Prostate gland (tissue), 2 donors: ENCODE data around the gene GLIS1. TPM values are rescaled to one million over a fixed set of nuclear protein-coding genes. Genes with fewer than 3 reads are reported as not detected.

Experiments used
- DNase-seq: peaks from one replicate; pipeline ENCODE4 v3.0.0-alpha.2; 2019; ENCODE audit warnings: low spot score
- H3K27ac ChIP-seq, 2 donors: fragments of 200-600 bp; sonication (generic); 2 replicates each; pipeline ENCODE4 v1.5.1; 2017 to 2019
- H3K27me3 ChIP-seq: fragments of 200-600 bp; sonication (generic); replicated peaks from 2 replicates; pipeline ENCODE4 v1.5.1; 2019; ENCODE audit not compliant: insufficient read depth
- H3K36me3 ChIP-seq, 2 donors: fragments of 200-600 bp; sonication (generic); 1 replicate in 1 of 2; 2 replicates in 1 of 2; pipeline versions ENCODE4 v1.5.1 to v1.8.1; 2017 to 2019
- H3K4me1 ChIP-seq: fragments of 200-600 bp; sonication (generic); replicated peaks from 2 replicates; pipeline ENCODE4 v1.5.1; 2019
- H3K4me3 ChIP-seq, 2 donors: fragments of 200-600 bp; sonication (generic); 2 replicates each; pipeline ENCODE4 v1.5.1; 2017 to 2019
- H3K9me3 ChIP-seq: fragments of 200-600 bp; sonication (generic); 2 replicates; pipeline ENCODE4 v1.5.1; 2017
- POLR2A ChIP-seq: fragments of 450-650 bp; IDR thresholded peaks from one replicate; pipeline ENCODE4 v1.6.1; 2016; ENCODE audit warnings: antibody characterized with exemption, mild to moderate bottlenecking
- POLR2AphosphoS5 ChIP-seq: sonication (generic); formaldehyde crosslinking; IDR thresholded peaks from one replicate; pipeline ENCODE4 v1.6.1; 2017; ENCODE audit warnings: antibody characterized with exemption
- WGBS: methylation state at CpG from one replicate; pipeline ENCODE4 v1.1.5; 2018; 5-methylcytosine and 5-hydroxymethylcytosine counted together
- intact Hi-C: fragments of 100-400 bp; cut with DNase I; formaldehyde crosslinking; loops from one replicate; pipeline ENCODE4 v1.14.2; 2022
- total RNA-seq, 2 donors: library from RNA; depleted of rRNA; stranded (reverse); fragments of >200 nt; gene quantifications; one replicate each; pipeline ENCODE4 v1.1.0, GENCODE V29; 2016
- TF ChIP-seq, protein P1 (sequence below), 4 experiments: fragments of 200-600 bp in 2 of 4; fragments of 450-650 bp in 2 of 4; sonication (generic) in 2 of 4; IDR thresholded peaks; 1 replicate in 3 of 4; 2 replicates in 1 of 4; pipeline ENCODE4 v1.5.1; 2016 to 2019; ENCODE audit warnings: antibody characterized with exemption in 4 of 4, mild to moderate bottlenecking in 2 of 4, moderate library complexity in 2 of 4

Gene GLIS1
- total RNA-seq, 2 donors from 2014 or later: 1.1 to 8.1 TPM

DNA sequence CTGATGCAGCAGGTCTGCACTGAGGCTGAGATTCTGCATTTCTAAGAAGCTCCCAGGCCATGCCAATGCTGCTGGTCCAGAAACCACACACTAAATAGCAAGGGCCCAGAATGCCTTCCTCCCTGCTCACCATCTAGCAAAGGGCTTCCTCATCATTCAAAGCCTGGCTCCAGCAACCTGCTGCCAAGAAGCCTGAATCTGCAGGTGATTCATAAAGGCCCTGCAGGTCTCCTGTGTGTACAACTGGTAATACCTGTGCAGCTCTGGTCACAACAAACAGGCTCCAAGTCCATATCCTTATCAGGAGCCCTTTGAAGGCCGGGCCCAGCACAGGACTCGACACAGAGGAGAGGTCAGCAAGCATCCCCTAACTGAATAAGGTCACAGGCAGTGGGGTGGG, 26.7 kb downstream of the GLIS1 start:
- Histone ChIP-seq H3K4me1 (no peaks in the 10 kb centered on the region), H3K27ac (no peak overlapping the region), H3K9me3 (no peaks in the 10 kb centered on the region), H3K27me3 (no peaks in the 10 kb centered on the region), H3K36me3 (no peaks in the 10 kb centered on the region), H3K4me3 (no peak overlapping the region)
- 100% methylated on average over 2 of the region's 2 CpGs for WGBS
- intact Hi-C loops: no loop called here
- TF ChIP-seq POLR2A: no peak
- TF ChIP-seq POLR2AphosphoS5: no peak
- TF ChIP-seq, protein P1, sequence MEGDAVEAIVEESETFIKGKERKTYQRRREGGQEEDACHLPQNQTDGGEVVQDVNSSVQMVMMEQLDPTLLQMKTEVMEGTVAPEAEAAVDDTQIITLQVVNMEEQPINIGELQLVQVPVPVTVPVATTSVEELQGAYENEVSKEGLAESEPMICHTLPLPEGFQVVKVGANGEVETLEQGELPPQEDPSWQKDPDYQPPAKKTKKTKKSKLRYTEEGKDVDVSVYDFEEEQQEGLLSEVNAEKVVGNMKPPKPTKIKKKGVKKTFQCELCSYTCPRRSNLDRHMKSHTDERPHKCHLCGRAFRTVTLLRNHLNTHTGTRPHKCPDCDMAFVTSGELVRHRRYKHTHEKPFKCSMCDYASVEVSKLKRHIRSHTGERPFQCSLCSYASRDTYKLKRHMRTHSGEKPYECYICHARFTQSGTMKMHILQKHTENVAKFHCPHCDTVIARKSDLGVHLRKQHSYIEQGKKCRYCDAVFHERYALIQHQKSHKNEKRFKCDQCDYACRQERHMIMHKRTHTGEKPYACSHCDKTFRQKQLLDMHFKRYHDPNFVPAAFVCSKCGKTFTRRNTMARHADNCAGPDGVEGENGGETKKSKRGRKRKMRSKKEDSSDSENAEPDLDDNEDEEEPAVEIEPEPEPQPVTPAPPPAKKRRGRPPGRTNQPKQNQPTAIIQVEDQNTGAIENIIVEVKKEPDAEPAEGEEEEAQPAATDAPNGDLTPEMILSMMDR (IDR thresholded peaks at IDR 0.05): no peak
- DNase-seq: no peak

GRCh38 chr1:53710584-53710983, 28.4 kb downstream of the GLIS1 start:
- Histone ChIP-seq H3K4me1 (no peaks in the 10 kb centered on the region), H3K36me3 (no peaks in the 10 kb centered on the region), H3K9me3 (no peaks in the 10 kb centered on the region), H3K27me3 (no peaks in the 10 kb centered on the region), H3K4me3 (no peak overlapping the region), H3K27ac (no peak overlapping the region)
- no peak for DNase-seq
- intact Hi-C loops: no loop called here
- TF ChIP-seq POLR2A: no peak
- WGBS: 79% methylated on average over 8 of the region's 8 CpGs

DNA sequence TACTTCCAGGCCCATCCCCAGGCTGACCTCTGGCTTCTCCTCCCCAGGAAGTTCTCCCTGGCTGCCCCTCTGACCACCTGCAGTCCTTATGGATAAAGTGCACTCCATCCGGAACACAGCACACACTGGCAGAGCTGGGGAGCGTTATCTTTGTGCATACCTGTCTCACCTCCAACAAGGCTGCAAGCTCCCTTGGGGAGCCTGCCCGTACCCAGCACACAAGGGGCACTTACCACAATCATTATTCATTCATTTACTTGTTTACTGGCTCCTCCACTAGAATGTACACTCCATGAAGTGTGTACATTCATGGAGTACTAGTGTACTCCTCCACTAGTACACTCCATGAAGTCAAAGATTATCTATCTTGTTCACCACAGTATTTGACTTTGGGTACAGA, 30.3 kb downstream of the GLIS1 start:
- WGBS: 89% methylated on average over 3 of the region's 3 CpGs
- H3K4me1 ChIP-seq: no peaks in the 10 kb centered on the region

DNA sequence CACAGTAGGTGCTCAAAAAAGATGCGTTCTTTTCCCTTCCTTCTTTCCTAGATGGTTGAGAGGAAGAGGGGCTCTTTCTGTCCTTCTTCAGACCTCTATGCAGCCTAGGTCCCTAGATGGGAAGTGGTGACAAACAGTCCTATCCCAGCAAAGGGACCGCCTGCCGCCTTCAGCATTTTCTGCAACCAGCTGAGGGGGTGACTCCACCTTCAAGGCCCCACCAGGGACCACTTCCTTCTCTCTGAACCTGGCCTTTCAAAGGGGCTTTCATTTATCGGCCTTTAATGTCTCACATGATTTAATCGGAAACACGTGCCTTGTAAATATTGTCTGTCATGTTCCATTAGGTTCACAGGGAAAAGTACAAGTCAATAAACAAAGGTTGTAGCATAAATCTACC, 32.6 kb downstream of the GLIS1 start:
- Histone ChIP-seq H3K4me3 (no peak overlapping the region), H3K9me3 (no peaks in the 10 kb centered on the region), H3K27ac (no peak overlapping the region), H3K4me1 (no peaks in the 10 kb centered on the region), H3K36me3 (no peaks in the 10 kb centered on the region), H3K27me3 (no peaks in the 10 kb centered on the region)
- DNase-seq: no peak
- 49% methylated on average over 6 of the region's 6 CpGs for WGBS
- TF ChIP-seq POLR2AphosphoS5: no peak
- TF ChIP-seq POLR2A: no peak
- TF ChIP-seq, protein P1 (IDR thresholded peaks at IDR 0.05): no peak
- intact Hi-C loops: no loop called here

More for the DNA sequence above, 30.3 kb downstream of the GLIS1 start:
- H3K36me3 ChIP-seq: no peaks in the 10 kb centered on the region
- TF ChIP-seq, protein P1 (IDR thresholded peaks at IDR 0.05): no peak
- TF ChIP-seq POLR2A (no peak), POLR2AphosphoS5 (no peak)
- H3K27ac ChIP-seq: no peak overlapping the region
- no peaks in the 10 kb centered on the region for H3K27me3 ChIP-seq
- H3K4me3 ChIP-seq: no peak overlapping the region
- DNase-seq: no peak
- intact Hi-C loops: no loop called here
- H3K9me3 ChIP-seq: no peaks in the 10 kb centered on the region

GRCh38 chr1:53705446-53706096, 33.4 kb downstream of the GLIS1 start:
- Histone ChIP-seq H3K4me1 (no peaks in the 10 kb centered on the region), H3K4me3 (no peak overlapping the region), H3K9me3 (no peaks in the 10 kb centered on the region), H3K27me3 (no peaks in the 10 kb centered on the region), H3K27ac (no peak overlapping the region), H3K36me3 (no peaks in the 10 kb centered on the region)
- intact Hi-C loops: no loop called here
- TF ChIP-seq POLR2A (no peak), POLR2AphosphoS5 (no peak)
- TF ChIP-seq, protein P1 (IDR thresholded peaks at IDR 0.05): no peak
- 73% methylated on average over 7 of the region's 7 CpGs for WGBS
- DNase-seq: no peak
